HL-60/S4 (cell line): ENCODE results near the gene PSME4.

ENCODE experiments used
- in situ Hi-C: fragments of 300-500 bp; cut with MboI; formaldehyde crosslinking; loops from 2 replicates; pipeline ENCODE4 v1.14.3; 2022; ENCODE audit warnings: low sequenced_read_pairs

Gene PSME4

DNA sequence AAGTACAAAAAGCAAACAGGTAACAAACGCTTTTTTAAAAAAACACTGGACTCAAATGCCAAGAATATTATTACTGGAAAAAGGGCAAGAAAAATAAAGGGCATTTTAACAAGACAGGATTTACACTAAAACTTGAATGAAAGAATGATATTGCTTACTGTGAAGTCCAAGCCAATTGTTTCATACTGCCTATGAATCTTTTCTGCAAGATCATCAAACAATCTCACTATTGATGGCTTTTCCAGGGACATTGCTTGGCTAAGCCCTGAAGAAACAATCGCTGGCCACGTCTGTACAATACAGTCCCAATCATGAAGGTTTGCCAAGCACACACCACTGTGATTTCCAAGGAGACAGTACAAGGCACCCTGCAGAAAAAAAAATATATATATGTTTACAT, 69.6 kb downstream of the PSME4 start:
- in situ Hi-C loops = no loop called here

- in situ Hi-C loops = no loop called here
Observed at GRCh38 chr2:53896864-53897263, 73.9 kb downstream of the PSME4 start.

DNA sequence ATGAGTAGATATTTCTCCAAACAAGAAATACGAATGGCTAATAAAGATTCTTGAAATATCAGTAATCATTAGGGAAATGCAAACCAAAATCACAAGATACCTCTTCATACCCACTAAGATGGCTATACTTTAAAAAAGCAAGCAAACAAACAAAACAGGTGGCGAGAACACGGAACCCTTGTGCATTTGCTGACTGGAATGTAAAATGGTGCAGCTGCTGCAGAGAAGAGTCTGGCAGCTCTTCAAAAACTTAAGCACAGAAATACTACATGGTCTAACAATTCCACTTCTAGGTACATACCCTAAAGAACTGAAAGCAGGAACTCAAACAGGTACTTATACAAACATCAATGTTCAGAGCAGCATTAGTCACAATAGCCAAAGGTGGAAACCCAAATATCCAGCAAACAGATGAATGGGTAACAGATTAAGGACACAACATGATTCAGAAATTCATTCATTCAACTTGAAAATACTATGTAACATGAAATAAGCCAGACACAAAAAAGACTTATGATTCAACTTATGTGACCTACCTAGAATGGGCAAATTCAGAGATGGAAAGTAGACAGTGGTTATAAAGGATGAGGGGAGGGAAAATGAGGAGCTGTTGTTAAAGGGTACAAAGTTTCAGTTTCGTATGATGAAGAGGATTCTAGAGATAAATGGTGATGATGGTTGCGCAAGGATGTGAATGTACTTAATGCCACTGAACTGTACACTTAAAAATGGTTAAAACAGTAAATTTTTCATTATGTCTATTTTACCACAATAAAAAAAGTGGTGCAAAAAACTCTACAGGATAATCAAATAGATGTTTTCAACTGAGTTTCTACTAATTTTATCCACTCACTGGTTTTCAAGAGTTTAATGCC, 84.2 kb downstream of the PSME4 start:
- in situ Hi-C loops = no loop called here

DNA sequence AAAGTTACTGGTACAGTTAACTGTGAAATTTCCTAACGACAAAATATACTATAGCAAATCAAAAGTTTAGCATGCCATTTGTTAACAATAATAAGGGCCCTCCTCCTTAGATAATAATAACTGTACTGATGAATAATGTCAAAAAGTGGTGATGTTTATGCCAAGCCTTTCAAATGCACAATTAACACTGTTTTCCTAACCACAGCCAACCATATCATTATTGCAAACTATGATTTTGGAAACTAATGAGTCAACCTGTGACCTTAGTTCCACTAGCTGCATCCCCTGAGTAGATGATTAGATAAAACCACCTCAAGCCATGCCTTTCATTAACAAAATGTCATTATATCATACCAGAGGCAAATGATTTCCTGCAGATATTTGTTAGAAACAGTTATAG, 85.9 kb downstream of the PSME4 start:
- in situ Hi-C loops = no loop called here

DNA sequence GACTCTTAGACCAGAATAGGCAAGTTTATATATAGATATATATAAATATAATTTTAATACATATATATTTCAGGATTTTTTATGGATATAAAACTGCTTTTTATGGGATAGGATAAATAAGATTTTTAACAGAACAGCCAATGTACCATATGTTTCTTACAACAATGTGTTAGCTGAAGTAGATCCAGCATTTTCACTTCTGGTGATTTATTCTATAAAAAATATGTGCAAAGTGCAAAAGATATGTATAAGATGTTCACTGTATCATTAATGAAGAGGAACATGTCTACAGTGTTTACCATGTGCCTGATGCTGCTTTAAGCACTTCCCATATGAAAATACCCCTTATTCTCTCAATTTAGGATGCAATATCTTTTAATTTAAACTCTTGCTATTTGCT, 88.8 kb downstream of the PSME4 start:
- in situ Hi-C loops = no loop called here

DNA sequence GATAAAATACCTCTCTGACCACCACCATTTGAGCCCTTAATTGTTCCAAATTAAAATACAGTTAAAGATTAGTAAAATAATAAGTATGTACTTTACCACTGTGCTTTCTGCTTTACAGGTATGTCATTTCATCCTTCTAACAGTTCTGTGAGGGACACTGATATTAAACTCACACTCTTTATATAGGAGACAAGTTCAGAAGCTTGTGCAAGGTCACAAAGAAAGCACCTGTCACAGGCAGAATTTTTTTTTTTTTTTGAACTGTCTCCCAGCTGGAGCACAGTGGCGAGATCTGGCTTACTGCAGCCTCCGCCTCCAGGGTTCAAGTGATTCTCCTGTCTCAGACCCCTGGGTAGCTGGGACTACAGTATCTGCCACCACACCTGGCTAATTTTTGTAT, 89.4 kb downstream of the PSME4 start:
- in situ Hi-C loops = no loop called here

GRCh38 chr2:53880756-53881155, 90.0 kb downstream of the PSME4 start:
- in situ Hi-C loops = no loop called here

DNA sequence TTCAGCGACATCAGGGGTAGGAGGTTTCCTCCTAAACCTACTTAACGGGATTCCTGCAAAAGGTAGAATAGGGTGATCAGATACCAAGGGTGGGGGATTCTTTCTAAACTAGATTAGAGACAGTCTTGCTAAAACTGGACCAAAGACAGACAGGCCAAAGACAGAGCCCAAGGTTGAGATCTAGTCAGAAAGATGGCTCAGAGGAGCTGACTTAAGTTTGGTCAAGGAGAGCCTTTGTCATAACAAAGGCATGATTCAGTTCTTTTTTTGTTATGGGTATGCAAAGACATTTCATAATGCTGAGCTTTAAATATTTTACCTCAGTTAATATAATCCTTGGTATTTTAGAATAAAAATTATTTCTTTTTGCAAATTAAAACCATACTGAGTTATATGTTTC, 93.2 kb downstream of the PSME4 start:
- in situ Hi-C loops = no loop called here

DNA sequence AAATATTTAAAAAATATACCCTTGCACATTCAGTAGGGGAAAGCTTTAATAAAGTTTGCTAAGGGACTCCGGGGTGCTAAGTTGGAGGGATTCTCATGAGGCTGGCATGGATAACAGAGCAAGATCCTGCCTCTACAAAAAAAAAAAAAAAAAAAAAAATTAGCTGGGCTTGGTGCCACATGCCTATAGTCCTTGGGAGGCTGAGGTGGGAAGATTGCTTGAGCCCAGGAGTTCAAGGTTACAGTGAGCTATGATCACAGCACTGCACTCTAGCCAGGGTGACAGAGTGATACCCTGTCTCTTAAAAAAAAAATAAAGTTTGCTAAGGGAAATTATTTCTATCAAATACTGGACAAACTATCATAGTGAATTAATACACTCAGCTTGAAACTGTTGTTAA, 93.7 kb downstream of the PSME4 start:
- in situ Hi-C loops = no loop called here

DNA sequence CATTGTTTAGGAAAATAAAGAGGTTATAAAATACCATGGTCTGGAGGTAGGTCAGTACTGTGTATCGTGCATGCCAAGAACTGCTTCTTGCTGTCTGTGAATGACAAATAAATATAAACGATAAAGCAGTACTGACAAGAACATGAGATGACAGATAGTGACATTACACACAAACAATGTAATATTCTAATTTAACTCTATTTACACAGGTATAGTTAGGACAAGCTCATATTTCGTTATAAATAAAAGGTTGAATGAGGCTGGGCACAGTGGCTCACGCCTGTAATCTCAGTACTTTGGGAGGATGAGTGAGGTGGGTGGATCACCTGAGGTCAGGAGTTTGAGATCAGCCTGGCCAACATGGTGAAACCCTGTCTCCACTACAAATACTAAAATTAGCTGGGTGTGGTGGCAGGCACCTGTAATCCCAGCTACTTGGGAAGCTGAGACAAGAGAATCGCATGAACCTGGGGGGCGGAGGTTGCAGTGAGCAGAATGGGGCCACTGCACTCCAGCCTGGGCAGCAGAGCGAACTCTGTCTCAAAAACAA, 96.3 kb downstream of the PSME4 start:
- in situ Hi-C loops = no loop called here

GRCh38 chr2:53867773-53868172, 103.0 kb downstream of the PSME4 start:
- in situ Hi-C loops = no loop called here

DNA sequence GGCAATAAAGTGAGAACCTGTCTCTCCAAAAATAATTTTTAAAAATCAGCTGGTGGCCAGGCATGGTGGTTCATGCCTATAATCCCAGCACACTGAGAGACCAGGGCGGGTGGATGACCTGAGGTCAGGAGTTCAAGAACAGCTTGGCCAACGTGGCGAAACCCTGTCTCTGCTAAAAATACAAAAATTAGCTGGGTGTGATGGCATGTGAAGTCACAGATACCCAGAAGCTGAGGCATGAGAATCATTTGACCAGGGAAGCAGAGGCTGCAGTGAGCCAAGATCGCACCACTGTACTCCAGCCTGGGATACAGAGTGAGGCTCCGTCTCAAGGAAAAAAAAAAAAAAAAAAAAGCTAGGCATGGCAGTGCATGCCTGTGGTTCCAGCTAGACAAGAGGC, 103.6 kb downstream of the PSME4 start:
- in situ Hi-C loops = no loop called here

GRCh38 chr2:53865962-53866361, 104.8 kb downstream of the PSME4 start:
- in situ Hi-C loops = no loop called here

DNA sequence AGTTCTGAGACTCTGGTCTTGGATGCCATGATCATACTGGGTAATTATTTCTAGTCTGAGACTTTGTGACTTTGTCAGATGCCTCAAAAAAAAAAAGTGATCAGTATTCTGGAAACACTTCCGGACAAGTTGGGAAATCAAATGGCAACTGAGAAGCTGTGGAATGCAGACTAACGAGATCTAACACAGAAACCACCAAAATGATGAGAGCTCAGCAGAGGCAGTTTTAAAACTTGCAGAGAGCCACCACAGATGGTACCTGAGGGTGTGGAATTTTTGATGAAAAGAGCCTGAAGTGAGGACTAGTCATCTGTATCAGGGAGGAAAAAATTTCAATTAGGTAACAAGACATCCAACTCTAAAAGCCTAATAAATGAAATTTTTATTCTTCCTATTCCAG, 105.5 kb downstream of the PSME4 start:
- in situ Hi-C loops = no loop called here

DNA sequence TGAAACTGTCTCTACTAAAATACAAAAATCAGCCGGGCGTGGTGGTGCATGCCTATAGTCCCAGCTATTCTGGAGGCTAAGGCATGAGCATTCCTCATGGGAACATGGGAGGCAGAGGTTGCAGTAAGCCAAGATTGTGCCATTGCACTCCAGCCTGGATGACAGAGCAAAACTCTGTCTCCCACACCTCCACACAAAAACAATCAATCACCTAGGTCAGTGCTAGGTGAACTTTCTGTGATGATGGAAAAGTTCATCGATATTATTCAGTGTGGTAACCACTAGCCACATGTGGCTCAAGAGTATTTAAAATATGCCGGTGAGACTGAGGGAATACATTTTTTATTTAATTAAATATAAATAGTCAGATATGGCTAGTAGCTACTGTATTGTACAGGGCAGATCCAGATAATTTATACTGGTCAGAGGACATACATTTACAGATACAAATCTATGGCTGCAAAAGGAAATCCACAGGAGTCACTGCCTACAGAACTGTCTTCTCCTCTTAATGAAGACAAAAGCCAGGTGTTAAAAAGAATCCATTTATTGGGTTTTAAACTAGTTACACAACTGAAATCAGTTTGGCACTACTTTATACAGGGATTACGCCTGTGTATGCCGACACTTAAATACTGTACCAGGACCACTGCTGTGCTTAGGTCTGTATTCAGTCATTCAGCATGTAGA, 107.1 kb downstream of the PSME4 start:
- in situ Hi-C loops = no loop called here

DNA sequence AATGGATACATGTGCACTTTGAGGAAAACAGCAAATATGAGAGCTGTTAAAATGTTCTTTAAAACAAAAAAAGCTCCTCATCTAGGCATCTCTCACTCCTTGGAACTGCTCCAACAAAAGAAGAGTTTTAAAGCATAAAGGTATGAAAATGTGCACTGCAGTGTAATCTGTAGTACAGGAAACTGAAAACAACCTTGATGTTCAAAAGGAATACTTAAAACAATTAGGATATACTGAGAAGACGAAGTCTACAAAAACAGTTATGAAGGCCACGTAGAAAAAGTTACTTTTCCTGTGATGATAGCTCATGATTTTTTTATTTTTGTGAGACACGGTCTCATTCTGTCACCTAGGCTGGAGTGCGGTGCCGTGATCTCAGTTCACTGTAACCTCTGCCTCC, 109.0 kb downstream of the PSME4 start:
- in situ Hi-C loops = no loop called here

DNA sequence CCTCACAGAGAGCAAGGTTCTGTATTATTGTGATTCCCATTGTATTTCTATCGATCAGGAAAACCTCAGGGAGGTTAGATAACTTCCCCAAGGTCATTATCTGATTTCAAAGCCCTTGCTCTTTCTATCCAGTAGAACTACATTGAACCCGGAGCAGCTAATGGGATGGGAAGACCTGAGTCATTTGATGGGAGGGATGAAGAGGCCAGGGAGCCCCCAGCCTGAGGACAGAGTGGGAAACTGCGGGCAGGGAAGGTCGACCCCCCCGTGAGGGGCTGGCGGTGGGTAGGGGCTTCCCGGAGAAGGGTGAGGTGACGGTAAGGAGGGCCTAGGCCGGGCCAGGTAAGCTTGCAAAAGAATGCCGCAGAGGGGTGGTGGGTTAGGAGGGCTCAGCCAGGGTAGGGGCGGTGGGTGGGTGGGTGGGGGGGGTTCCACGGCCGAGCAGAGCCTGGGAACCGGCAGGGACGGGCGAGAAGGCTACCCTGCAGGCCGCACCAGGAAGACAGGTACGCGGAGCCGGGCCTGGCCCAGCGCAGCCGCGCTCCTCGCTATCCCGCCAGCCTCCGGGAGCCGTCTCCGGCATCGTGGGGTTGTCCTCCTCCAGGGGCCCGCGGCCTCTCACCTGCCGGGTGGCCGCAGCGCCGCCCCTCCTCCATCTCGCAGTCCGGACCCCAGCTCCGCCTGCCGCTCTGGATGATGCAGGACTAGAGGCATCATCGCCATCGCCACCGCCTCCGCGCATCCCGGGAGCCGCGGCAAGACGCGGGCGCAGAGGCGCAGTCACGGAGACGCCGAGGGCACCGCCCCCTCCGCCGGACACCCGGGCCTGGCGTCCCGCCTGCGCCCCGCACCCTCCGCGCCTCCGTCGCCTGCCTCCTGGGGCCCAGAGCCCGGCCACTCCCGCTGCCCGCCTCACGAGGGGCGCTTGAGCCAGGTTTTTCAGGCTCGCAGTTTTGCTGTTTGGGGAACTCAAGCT, 111.3 kb downstream of the PSME4 start, which contains the start of gene GPR75:
TSS of gene GPR75 (minus strand) at position 762 of the 976 bp plus-strand sequence. CDS start 5,211 bp downstream, outside the sequence.
- in situ Hi-C loops = no loop called here

- in situ Hi-C loops = no loop called here
Observed at GRCh38 chr2:53856272-53856671, 114.5 kb downstream of the PSME4 start.

GRCh38 chr2:53854678-53855077, 116.1 kb downstream of the PSME4 start:
- in situ Hi-C loops = no loop called here

GRCh38 chr2:53852532-53852931, 118.3 kb downstream of the PSME4 start:
- in situ Hi-C loops = no loop called here
